Natural killer cell (primary cell): ENCODE measurements around the gene DOCK1. TPM values are rescaled to one million over a fixed set of nuclear protein-coding genes. Genes with fewer than 3 reads are reported as not detected.

ENCODE experiments used
- ATAC-seq, 3 donors: fragments of 150-1000 bp in 2 of 3; fragments of 200-7000 bp in 1 of 3; cut with Tn5 transposase; 1 replicate in 1 of 3; 2 replicates in 2 of 3; pipeline ENCODE4 v1.10.0; 2021; ENCODE audit warnings: mild to moderate bottlenecking in 2 of 3, moderate library complexity in 2 of 3
- DNase-seq, 2 donors: peaks; one replicate each; pipeline versions ENCODE4 v3.0.0 to v3.0.0-alpha.2; 2013 to 2021; ENCODE audit warnings: mixed read lengths in 1 of 2
- H3K27ac ChIP-seq: one replicate; pipeline ENCODE4 v1.5.1; 2013; ENCODE audit warnings: mild to moderate bottlenecking, low read length
- H3K27me3 ChIP-seq: one replicate; pipeline ENCODE4 v1.6.1; 2013; ENCODE audit warnings: low read length; ENCODE audit not compliant: control insufficient read depth, insufficient read depth
- H3K36me3 ChIP-seq: one replicate; pipeline ENCODE4 v1.6.1; 2013; ENCODE audit warnings: low read length; ENCODE audit not compliant: control insufficient read depth, insufficient read depth
- H3K4me1 ChIP-seq: one replicate; pipeline ENCODE4 v1.6.1; 2013; ENCODE audit warnings: low read length; ENCODE audit not compliant: control insufficient read depth, insufficient read depth
- H3K4me3 ChIP-seq: one replicate; pipeline ENCODE4 v1.5.1; 2013; ENCODE audit warnings: low read length
- H3K9me3 ChIP-seq: one replicate; pipeline ENCODE4 v1.6.1; 2013; ENCODE audit warnings: low read length; ENCODE audit not compliant: control insufficient read depth, insufficient read depth
- H3K27ac Mint-ChIP-seq, 2 donors: one replicate each; pipeline ENCODE4 v1.8.0; 2022; ENCODE audit warnings: mild to moderate bottlenecking in 2 of 2, mixed read lengths in 2 of 2, moderate library complexity in 1 of 2
- H3K27me3 Mint-ChIP-seq, 2 donors: one replicate each; pipeline ENCODE4 v1.8.0; 2022; ENCODE audit warnings: low read depth in 2 of 2, mixed read lengths in 2 of 2
- H3K36me3 Mint-ChIP-seq: one replicate; pipeline ENCODE4 v1.8.0; 2022; ENCODE audit warnings: mixed read lengths
- H3K4me1 Mint-ChIP-seq, 2 donors: one replicate each; pipeline ENCODE4 v1.8.0; 2022; ENCODE audit warnings: mixed read lengths in 2 of 2
- H3K4me3 Mint-ChIP-seq: one replicate; pipeline ENCODE4 v1.8.0; 2022; ENCODE audit warnings: mild to moderate bottlenecking, moderate library complexity, mixed read lengths
- H3K9me3 Mint-ChIP-seq, 2 donors: one replicate each; pipeline ENCODE4 v1.8.0; 2022; ENCODE audit warnings: mixed read lengths in 2 of 2
- WGBS: methylation state at CpG from one replicate; pipeline ENCODE4 v1.1.7; 2013; ENCODE audit warnings: missing lambda C conversion rate; ENCODE audit not compliant: insufficient coverage; 5-methylcytosine and 5-hydroxymethylcytosine counted together
- intact Hi-C: fragments of 100-400 bp; cut with micrococcal nuclease; formaldehyde crosslinking; loops from one replicate; pipeline ENCODE4 v1.14.2; 2022
- total RNA-seq, 4 donors: library from RNA; stranded (reverse); fragments of 120-200 nt in 1 of 4; gene quantifications; one replicate each; pipeline versions ENCODE4 v1.2.3 to v1.2.4, GENCODE V29; 2013 to 2022
- TF ChIP-seq, protein P1 (sequence below): fragments of 200-600 bp; IDR thresholded peaks from one replicate; pipeline ENCODE4 v1.8.0; 2022; ENCODE audit warnings: antibody characterized with exemption

DOCK1 gene
- total RNA-seq, 3 donors from 2014 or later (not counting 1 experiment from before 2014, with no cell fraction given), result 0.07 to 0.12 (median 0.08) TPM

- WGBS, result 85% methylated on average over 6 of the region's 6 CpGs
- ATAC-seq, result no peak
- Mint-ChIP-seq H3K4me1 (no peaks in the 10 kb centered on the region), H3K4me3 (no peak overlapping the region), H3K9me3 (no peaks in the 10 kb centered on the region), H3K27ac (no peak overlapping the region), H3K27me3 (peaks cover 0 to 5% of the 10 kb centered on the region in 2 donors), H3K36me3 (no peaks in the 10 kb centered on the region)
- no peak for DNase-seq
- Histone ChIP-seq H3K36me3 (no peaks in the 10 kb centered on the region), H3K27me3 (no peaks in the 10 kb centered on the region), H3K27ac (no peak overlapping the region), H3K4me1 (no peaks in the 10 kb centered on the region), H3K4me3 (no peak overlapping the region), H3K9me3 (no peaks in the 10 kb centered on the region)
- intact Hi-C loops, result no loop called here
- TF ChIP-seq, protein P1, sequence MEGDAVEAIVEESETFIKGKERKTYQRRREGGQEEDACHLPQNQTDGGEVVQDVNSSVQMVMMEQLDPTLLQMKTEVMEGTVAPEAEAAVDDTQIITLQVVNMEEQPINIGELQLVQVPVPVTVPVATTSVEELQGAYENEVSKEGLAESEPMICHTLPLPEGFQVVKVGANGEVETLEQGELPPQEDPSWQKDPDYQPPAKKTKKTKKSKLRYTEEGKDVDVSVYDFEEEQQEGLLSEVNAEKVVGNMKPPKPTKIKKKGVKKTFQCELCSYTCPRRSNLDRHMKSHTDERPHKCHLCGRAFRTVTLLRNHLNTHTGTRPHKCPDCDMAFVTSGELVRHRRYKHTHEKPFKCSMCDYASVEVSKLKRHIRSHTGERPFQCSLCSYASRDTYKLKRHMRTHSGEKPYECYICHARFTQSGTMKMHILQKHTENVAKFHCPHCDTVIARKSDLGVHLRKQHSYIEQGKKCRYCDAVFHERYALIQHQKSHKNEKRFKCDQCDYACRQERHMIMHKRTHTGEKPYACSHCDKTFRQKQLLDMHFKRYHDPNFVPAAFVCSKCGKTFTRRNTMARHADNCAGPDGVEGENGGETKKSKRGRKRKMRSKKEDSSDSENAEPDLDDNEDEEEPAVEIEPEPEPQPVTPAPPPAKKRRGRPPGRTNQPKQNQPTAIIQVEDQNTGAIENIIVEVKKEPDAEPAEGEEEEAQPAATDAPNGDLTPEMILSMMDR, result no peak
Observed at GRCh38 chr10:127145173-127145572, 239.9 kb downstream of the DOCK1 start.

DNA sequence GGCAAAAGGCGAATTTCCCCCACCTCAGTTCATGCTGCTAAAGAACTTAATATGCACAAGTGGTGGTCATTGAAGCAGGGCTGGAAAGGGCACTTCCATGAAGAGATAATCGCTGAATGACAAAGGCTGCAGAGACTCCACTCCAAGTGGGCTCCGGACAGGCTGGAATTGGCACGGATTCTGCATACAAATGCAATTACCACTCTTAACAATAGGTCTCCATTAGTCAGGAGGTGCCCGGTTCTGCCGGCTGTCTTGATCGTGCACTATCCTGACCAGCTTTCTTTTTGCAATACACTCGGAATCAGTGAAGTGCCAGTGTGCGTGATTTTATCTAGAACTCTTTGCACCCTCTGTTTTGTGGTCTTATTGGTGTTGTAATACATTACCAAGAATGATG, 241.4 kb downstream of the DOCK1 start:
- no peak overlapping the region for H3K27ac ChIP-seq
- WGBS, result 91% methylated on average over 9 of the region's 9 CpGs
- Mint-ChIP-seq H3K9me3 (no peaks in the 10 kb centered on the region), H3K27me3 (peaks cover 0 to 5% of the 10 kb centered on the region in 2 donors), H3K36me3 (no peaks in the 10 kb centered on the region), H3K27ac (no peak overlapping the region), H3K4me1 (no peaks in the 10 kb centered on the region), H3K4me3 (no peak overlapping the region)
- H3K4me3 ChIP-seq, result no peak overlapping the region
- H3K27me3 ChIP-seq, result no peaks in the 10 kb centered on the region
- no peaks in the 10 kb centered on the region for H3K36me3 ChIP-seq
- H3K9me3 ChIP-seq, result no peaks in the 10 kb centered on the region
- TF ChIP-seq, protein P1, result no peak
- H3K4me1 ChIP-seq, result no peaks in the 10 kb centered on the region
- ATAC-seq (no peak), DNase-seq (no peak)
- intact Hi-C loops, result no loop called here

DNA sequence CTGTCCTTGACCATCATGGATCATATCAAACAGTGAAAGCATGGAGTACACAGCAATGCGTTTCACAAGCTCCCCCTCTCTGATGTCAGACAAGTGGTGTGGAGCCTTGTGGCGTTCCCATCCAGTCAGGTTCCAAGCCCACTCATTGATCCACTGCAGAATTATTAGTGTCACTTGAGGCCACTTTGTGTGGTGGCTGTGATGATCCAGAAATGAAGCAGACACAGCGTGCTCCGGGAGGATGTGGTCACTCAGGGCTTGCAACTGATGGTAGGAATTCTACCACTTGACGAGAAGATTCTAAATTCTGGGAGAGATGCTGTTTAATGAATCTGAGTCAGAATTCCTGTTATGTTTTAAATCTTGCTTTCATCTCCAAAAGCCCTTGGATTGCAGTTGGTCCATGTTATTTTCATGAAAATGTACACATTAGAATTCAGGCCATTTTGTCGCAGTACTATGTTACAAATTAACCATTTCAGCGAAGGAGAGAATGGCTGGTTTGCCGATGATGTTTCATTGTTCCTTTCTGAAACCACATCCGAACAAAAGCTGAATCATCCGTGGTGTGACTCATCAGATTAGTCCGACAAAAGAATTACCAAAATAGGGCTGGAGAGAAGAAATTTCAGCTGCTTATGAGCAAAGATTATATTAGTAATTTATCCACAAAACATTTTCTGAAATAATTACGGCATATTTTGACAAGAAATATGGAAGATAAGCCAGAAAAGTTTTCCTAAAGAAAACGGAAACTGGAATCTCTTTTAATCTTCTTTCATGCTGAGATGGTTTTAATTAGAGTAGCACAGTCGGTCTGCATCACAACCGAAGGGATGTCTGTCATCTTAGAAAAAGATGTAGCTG, 243.1 kb downstream of the DOCK1 start:
- Histone ChIP-seq H3K9me3 (no peaks in the 10 kb centered on the region), H3K4me3 (no peak overlapping the region), H3K27me3 (no peaks in the 10 kb centered on the region), H3K4me1 (no peaks in the 10 kb centered on the region), H3K36me3 (no peaks in the 10 kb centered on the region), H3K27ac (no peak overlapping the region)
- no peaks in the 10 kb centered on the region for H3K4me1 Mint-ChIP-seq
- TF ChIP-seq, protein P1, result no peak
- ATAC-seq (no peak), DNase-seq (no peak)
- H3K4me3 Mint-ChIP-seq, result no peak overlapping the region
- H3K27ac Mint-ChIP-seq, result no peak overlapping the region
- no peaks in the 10 kb centered on the region for H3K9me3 Mint-ChIP-seq
- 53% methylated on average over 14 of the region's 15 CpGs for WGBS
- no peaks in the 10 kb centered on the region for H3K36me3 Mint-ChIP-seq
- H3K27me3 Mint-ChIP-seq, result peaks cover 0 to 5% of the 10 kb centered on the region in 2 donors
- intact Hi-C loops, result no loop called here

- H3K27ac Mint-ChIP-seq, result no peak overlapping the region
- intact Hi-C loops, result no loop called here
- no peak overlapping the region for H3K4me3 ChIP-seq
- no peaks in the 10 kb centered on the region for H3K27me3 ChIP-seq
- H3K36me3 ChIP-seq, result no peaks in the 10 kb centered on the region
- H3K36me3 Mint-ChIP-seq, result no peaks in the 10 kb centered on the region
- ATAC-seq (no peak), DNase-seq (no peak)
- WGBS, result 47% methylated on average over 2 of the region's 2 CpGs
- H3K4me1 Mint-ChIP-seq, result no peaks in the 10 kb centered on the region
- no peak overlapping the region for H3K4me3 Mint-ChIP-seq
- H3K27ac ChIP-seq, result no peak overlapping the region
- H3K9me3 ChIP-seq, result no peaks in the 10 kb centered on the region
- TF ChIP-seq, protein P1, result no peak
- H3K27me3 Mint-ChIP-seq, result peaks cover 0 to 4% of the 10 kb centered on the region in 2 donors
- no peaks in the 10 kb centered on the region for H3K9me3 Mint-ChIP-seq
- H3K4me1 ChIP-seq, result no peaks in the 10 kb centered on the region
Observed at GRCh38 chr10:127148933-127149220, 243.6 kb downstream of the DOCK1 start.
